GM23338 (cell line): ENCODE data around the gene ODAD2. TPM values are rescaled to one million over a fixed set of nuclear protein-coding genes. Genes with fewer than 3 reads are reported as not detected.

Experiments used
- ATAC-seq: fragments of 200-7000 bp; cut with Tn5 transposase; 3 replicates; pipeline ENCODE4 v1.9.1; 2020
- DNase-seq: peaks from one replicate; pipeline ENCODE4 v3.0.0-alpha.2; 2015; ENCODE audit warnings: low spot score
- H2AFZ ChIP-seq: fragments of 200-600 bp; sonication (generic); 2 replicates; pipeline ENCODE4 v1.8.0; 2016; ENCODE audit warnings: antibody characterized with exemption, mild to moderate bottlenecking, moderate library complexity
- H3F3A ChIP-seq: fragments of 200-600 bp; sonication (generic); replicated peaks from 2 replicates; pipeline ENCODE4 v1.8.0; 2017; ENCODE audit warnings: antibody characterized with exemption, mixed run types, low read depth
- H3K27ac ChIP-seq: fragments of 200-600 bp; sonication (generic); 2 replicates; pipeline ENCODE4 v1.6.1; 2016; ENCODE audit warnings: low read depth
- H3K27me3 ChIP-seq: fragments of 200-600 bp; sonication (generic); 2 replicates; pipeline ENCODE4 v1.8.0; 2016; ENCODE audit warnings: mild to moderate bottlenecking, mixed run types, moderate library complexity; ENCODE audit not compliant: insufficient read depth
- H3K36me3 ChIP-seq: fragments of 200-600 bp; sonication (generic); 2 replicates; pipeline ENCODE4 v1.8.0; 2016; ENCODE audit warnings: mild to moderate bottlenecking; ENCODE audit not compliant: insufficient read depth
- H3K4me1 ChIP-seq: fragments of 200-600 bp; sonication (generic); 2 replicates; pipeline ENCODE4 v1.8.0; 2016; ENCODE audit warnings: mild to moderate bottlenecking, moderate library complexity; ENCODE audit not compliant: insufficient read depth
- H3K4me2 ChIP-seq: fragments of 200-600 bp; sonication (generic); 2 replicates; pipeline ENCODE4 v1.7.1; 2017; ENCODE audit warnings: mixed run types
- H3K4me3 ChIP-seq: fragments of 200-600 bp; sonication (generic); 2 replicates; pipeline ENCODE4 v1.6.1; 2016; ENCODE audit warnings: mixed run types
- H3K79me2 ChIP-seq: fragments of 200-600 bp; sonication (generic); replicated peaks from 2 replicates; pipeline ENCODE4 v1.8.0; 2017; ENCODE audit warnings: mild to moderate bottlenecking; ENCODE audit not compliant: insufficient read depth
- H3K9me2 ChIP-seq: fragments of 200-600 bp; sonication (generic); 2 replicates; pipeline ENCODE4 v1.8.0; 2017; ENCODE audit not compliant: insufficient read depth
- H4K20me1 ChIP-seq: fragments of 200-600 bp; sonication (generic); replicated peaks from 2 replicates; pipeline ENCODE4 v1.8.0; 2017; ENCODE audit warnings: mild to moderate bottlenecking; ENCODE audit not compliant: insufficient read depth
- H3K27ac Mint-ChIP-seq: 2 replicates; pipeline ENCODE4 v1.8.0; 2020; ENCODE audit warnings: inconsistent platforms, mild to moderate bottlenecking, moderate library complexity, mixed read lengths
- H3K27me3 Mint-ChIP-seq: 3 replicates; pipeline ENCODE4 v1.8.0; 2022; ENCODE audit warnings: low read depth, mild to moderate bottlenecking, moderate library complexity, mixed read lengths, inconsistent platforms; ENCODE audit not compliant: insufficient read depth, poor library complexity
- H3K36me3 Mint-ChIP-seq: 3 replicates; pipeline ENCODE4 v1.8.0; 2021; ENCODE audit warnings: low read depth, mild to moderate bottlenecking, inconsistent platforms, moderate library complexity, mixed read lengths
- H3K4me1 Mint-ChIP-seq: 3 replicates; pipeline ENCODE4 v1.8.0; 2020; ENCODE audit warnings: mild to moderate bottlenecking, inconsistent platforms, mixed read lengths
- H3K4me3 Mint-ChIP-seq: 3 replicates; pipeline ENCODE4 v1.8.0; 2021; ENCODE audit warnings: moderate library complexity, mild to moderate bottlenecking, inconsistent platforms, mixed read lengths
- H3K9me3 Mint-ChIP-seq: 3 replicates; pipeline ENCODE4 v1.8.0; 2020; ENCODE audit warnings: moderate library complexity, mild to moderate bottlenecking, inconsistent platforms, mixed read lengths
- EZH2 ChIP-seq: fragments of 200-600 bp; sonication (generic); IDR thresholded peaks from one replicate; pipeline ENCODE4 v1.8.0; 2017; ENCODE audit warnings: antibody characterized with exemption, mild to moderate bottlenecking, low read depth; ENCODE audit not compliant: unreplicated experiment
- JUNB ChIP-seq: IDR thresholded peaks from one replicate; pipeline ENCODE4 v1.6.1; 2016; ENCODE audit warnings: antibody characterized with exemption; ENCODE audit not compliant: unreplicated experiment
- STAT1 ChIP-seq: IDR thresholded peaks from one replicate; pipeline ENCODE4 v1.6.1; 2016; ENCODE audit warnings: antibody characterized with exemption; ENCODE audit not compliant: unreplicated experiment
- ZNF331 ChIP-seq: fragments of 250-450 bp; sonication (Bioruptor Pico); IDR thresholded peaks from 2 replicates; pipeline ENCODE4 v1.5.0; 2020; ENCODE audit warnings: low read depth, mild to moderate bottlenecking, moderate library complexity
- polyA plus RNA-seq: library from polyadenylated mRNA; unstranded; fragments of >200 nt; fragmentation: Nextera tagmentation; extraction: Ambion mirVana; gene quantifications from 2 replicates; pipeline ENCODE4 v1.2.1, GENCODE V29; 2016
- total RNA-seq: library from RNA; depleted of rRNA; stranded (reverse); fragments of >200 nt; shearing (Covaris generic); gene quantifications from 2 replicates; pipeline ENCODE4 v1.2.3, GENCODE V29; 2014
- TF ChIP-seq, protein P1 (sequence below): fragments of 250-450 bp; sonication (Bioruptor Pico); IDR thresholded peaks from 2 replicates; pipeline ENCODE4 v1.5.0; 2020; ENCODE audit warnings: mild to moderate bottlenecking, moderate library complexity
- TF ChIP-seq, protein P2 (sequence below): IDR thresholded peaks from 2 replicates; pipeline ENCODE4 v1.6.1; 2016; ENCODE audit warnings: antibody characterized with exemption
- TF ChIP-seq, protein P3 (sequence below), 2 experiments: fragments of 200-600 bp in 1 of 2; sonication (generic) in 1 of 2; conservative IDR thresholded peaks; 2 replicates each; pipeline versions ENCODE4 v1.5.1 to v1.6.1; 2016 to 2017; ENCODE audit warnings: antibody characterized with exemption in 2 of 2, low read depth in 2 of 2, mild to moderate bottlenecking in 2 of 2, moderate library complexity in 1 of 2

The ODAD2 gene
- total and polyA plus RNA-seq, 2 experiments from 2014 or later = 2.1 to 3.4 TPM

- TF ChIP-seq, protein P1, sequence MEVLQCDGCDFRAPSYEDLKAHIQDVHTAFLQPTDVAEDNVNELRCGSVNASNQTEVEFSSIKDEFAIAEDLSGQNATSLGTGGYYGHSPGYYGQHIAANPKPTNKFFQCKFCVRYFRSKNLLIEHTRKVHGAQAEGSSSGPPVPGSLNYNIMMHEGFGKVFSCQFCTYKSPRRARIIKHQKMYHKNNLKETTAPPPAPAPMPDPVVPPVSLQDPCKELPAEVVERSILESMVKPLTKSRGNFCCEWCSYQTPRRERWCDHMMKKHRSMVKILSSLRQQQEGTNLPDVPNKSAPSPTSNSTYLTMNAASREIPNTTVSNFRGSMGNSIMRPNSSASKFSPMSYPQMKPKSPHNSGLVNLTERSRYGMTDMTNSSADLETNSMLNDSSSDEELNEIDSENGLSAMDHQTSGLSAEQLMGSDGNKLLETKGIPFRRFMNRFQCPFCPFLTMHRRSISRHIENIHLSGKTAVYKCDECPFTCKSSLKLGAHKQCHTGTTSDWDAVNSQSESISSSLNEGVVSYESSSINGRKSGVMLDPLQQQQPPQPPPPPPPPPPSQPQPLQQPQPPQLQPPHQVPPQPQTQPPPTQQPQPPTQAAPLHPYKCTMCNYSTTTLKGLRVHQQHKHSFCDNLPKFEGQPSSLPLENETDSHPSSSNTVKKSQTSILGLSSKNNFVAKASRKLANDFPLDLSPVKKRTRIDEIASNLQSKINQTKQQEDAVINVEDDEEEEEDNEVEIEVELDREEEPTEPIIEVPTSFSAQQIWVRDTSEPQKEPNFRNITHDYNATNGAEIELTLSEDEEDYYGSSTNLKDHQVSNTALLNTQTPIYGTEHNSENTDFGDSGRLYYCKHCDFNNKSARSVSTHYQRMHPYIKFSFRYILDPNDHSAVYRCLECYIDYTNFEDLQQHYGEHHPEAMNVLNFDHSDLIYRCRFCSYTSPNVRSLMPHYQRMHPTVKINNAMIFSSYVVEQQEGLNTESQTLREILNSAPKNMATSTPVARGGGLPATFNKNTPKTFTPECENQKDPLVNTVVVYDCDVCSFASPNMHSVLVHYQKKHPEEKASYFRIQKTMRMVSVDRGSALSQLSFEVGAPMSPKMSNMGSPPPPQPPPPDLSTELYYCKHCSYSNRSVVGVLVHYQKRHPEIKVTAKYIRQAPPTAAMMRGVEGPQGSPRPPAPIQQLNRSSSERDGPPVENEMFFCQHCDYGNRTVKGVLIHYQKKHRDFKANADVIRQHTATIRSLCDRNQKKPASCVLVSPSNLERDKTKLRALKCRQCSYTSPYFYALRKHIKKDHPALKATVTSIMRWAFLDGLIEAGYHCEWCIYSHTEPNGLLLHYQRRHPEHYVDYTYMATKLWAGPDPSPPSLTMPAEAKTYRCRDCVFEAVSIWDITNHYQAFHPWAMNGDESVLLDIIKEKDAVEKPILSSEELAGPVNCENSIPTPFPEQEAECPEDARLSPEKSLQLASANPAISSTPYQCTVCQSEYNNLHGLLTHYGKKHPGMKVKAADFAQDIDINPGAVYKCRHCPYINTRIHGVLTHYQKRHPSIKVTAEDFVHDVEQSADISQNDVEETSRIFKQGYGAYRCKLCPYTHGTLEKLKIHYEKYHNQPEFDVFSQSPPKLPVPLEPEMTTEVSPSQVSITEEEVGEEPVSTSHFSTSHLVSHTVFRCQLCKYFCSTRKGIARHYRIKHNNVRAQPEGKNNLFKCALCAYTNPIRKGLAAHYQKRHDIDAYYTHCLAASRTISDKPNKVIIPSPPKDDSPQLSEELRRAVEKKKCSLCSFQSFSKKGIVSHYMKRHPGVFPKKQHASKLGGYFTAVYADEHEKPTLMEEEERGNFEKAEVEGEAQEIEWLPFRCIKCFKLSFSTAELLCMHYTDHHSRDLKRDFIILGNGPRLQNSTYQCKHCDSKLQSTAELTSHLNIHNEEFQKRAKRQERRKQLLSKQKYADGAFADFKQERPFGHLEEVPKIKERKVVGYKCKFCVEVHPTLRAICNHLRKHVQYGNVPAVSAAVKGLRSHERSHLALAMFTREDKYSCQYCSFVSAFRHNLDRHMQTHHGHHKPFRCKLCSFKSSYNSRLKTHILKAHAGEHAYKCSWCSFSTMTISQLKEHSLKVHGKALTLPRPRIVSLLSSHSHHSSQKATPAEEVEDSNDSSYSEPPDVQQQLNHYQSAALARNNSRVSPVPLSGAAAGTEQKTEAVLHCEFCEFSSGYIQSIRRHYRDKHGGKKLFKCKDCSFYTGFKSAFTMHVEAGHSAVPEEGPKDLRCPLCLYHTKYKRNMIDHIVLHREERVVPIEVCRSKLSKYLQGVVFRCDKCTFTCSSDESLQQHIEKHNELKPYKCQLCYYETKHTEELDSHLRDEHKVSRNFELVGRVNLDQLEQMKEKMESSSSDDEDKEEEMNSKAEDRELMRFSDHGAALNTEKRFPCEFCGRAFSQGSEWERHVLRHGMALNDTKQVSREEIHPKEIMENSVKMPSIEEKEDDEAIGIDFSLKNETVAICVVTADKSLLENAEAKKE (CRISPR knock-in tag) = no peak
- TF ChIP-seq, protein P2, sequence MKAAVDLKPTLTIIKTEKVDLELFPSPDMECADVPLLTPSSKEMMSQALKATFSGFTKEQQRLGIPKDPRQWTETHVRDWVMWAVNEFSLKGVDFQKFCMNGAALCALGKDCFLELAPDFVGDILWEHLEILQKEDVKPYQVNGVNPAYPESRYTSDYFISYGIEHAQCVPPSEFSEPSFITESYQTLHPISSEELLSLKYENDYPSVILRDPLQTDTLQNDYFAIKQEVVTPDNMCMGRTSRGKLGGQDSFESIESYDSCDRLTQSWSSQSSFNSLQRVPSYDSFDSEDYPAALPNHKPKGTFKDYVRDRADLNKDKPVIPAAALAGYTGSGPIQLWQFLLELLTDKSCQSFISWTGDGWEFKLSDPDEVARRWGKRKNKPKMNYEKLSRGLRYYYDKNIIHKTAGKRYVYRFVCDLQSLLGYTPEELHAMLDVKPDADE = no peak
- TF ChIP-seq STAT1 = no peak
- TF ChIP-seq ZNF331 (CRISPR knock-in tag) = no peak
- TF ChIP-seq JUNB = no peak
- no peak for TF ChIP-seq EZH2
Observed at GRCh38 chr10:27815846-27816245, 183.0 kb downstream of the ODAD2 start (continued).

DNA sequence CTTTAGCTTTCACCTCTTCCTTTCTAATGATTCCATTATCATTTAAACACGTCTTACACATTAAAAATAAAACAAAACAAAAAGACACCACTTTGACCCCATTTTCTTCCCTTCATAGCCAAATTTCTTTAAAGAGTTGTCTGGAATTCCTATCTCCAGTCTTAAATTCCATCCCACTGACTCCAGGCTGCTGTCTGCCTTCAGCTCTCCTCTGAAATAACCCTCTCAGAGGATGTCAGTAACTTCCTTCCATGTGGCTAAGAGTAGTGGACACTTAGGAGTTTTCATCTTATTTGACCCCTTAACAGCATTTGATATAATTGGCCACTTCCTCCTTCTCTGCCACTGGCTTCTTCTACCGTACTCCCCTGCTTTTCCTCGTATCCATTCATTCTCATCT lies 183.6 kb downstream of the ODAD2 start:
- H3K4me3 ChIP-seq = no peak overlapping the region
- peaks cover 22% of the 10 kb centered on the region for H3K4me1 ChIP-seq
- H3K27ac ChIP-seq = no peak overlapping the region
- Mint-ChIP-seq H3K27ac (no peak overlapping the region), H3K27me3 (no peaks in the 10 kb centered on the region), H3K4me3 (no peak overlapping the region), H3K4me1 (peaks cover 5% of the 10 kb centered on the region), H3K36me3 (no peaks in the 10 kb centered on the region), H3K9me3 (no peaks in the 10 kb centered on the region)
- no peaks in the 10 kb centered on the region for H4K20me1 ChIP-seq
- H3K79me2 ChIP-seq = no peaks in the 10 kb centered on the region
- H3K9me2 ChIP-seq = peaks cover 14% of the 10 kb centered on the region; the same call in 1 of the 2 replicates
- no peaks in the 10 kb centered on the region for H3K36me3 ChIP-seq
- H3K4me2 ChIP-seq = no peak overlapping the region
- DNase-seq = no peak
- no peak overlapping the region for H2AFZ ChIP-seq
- no peaks in the 10 kb centered on the region for H3K27me3 ChIP-seq
- H3F3A ChIP-seq = no peaks in the 10 kb centered on the region
- ATAC-seq = no peak
- TF ChIP-seq, protein P1 (CRISPR knock-in tag) = no peak
- TF ChIP-seq, protein P3, sequence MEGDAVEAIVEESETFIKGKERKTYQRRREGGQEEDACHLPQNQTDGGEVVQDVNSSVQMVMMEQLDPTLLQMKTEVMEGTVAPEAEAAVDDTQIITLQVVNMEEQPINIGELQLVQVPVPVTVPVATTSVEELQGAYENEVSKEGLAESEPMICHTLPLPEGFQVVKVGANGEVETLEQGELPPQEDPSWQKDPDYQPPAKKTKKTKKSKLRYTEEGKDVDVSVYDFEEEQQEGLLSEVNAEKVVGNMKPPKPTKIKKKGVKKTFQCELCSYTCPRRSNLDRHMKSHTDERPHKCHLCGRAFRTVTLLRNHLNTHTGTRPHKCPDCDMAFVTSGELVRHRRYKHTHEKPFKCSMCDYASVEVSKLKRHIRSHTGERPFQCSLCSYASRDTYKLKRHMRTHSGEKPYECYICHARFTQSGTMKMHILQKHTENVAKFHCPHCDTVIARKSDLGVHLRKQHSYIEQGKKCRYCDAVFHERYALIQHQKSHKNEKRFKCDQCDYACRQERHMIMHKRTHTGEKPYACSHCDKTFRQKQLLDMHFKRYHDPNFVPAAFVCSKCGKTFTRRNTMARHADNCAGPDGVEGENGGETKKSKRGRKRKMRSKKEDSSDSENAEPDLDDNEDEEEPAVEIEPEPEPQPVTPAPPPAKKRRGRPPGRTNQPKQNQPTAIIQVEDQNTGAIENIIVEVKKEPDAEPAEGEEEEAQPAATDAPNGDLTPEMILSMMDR (conservative IDR thresholded peaks at IDR 0.05; ENCODE audit: low read depth in 2 of 2) = no peak
- no peak for TF ChIP-seq STAT1
